ENCODE measurements around the gene CHD3. TPM values are rescaled to one million over a fixed set of nuclear protein-coding genes. Genes with fewer than 3 reads are reported as not detected.

CHD3 gene
- total RNA-seq, result 84.8 TPM
- polyA plus RNA-seq, result 109 TPM

- no peaks in the 10 kb centered on the region for H3K4me1 ChIP-seq (ENCODE audit: insufficient read depth)
- DNase-seq (ENCODE audit: extremely low spot score), result peak; percentile 68
- WGBS, result 26% methylated on average over 18 of the region's 18 CpGs
Measured at GRCh38 chr17:7888184-7888920, at the start of gene CHD3. CHD3 (plus strand) TSS chr17:7888789; CDS start chr17:7889001, 212 bp downstream.

GRCh38 chr17:7839190-7839875 is 49.3 kb upstream of the CHD3 start:
- Histone ChIP-seq H3K36me3 (ENCODE audit: insufficient read depth) (no peaks in the 10 kb centered on the region), H3K4me3 (ENCODE audit: low read depth, low read length) (no peak overlapping the region), H3K4me1 (ENCODE audit: insufficient read depth) (peaks cover 4% of the 10 kb centered on the region), H3K27ac (ENCODE audit: low read depth) (no peak overlapping the region)
- DNase-seq (ENCODE audit: extremely low spot score), result no peak
- 58% methylated on average over 6 of the region's 6 CpGs for WGBS

More at GRCh38 chr17:7888184-7888920, at the start of gene CHD3:
- H3K27ac ChIP-seq (ENCODE audit: low read depth), result peak within 1 kb of the TSS; percentile 83
- H3K4me3 ChIP-seq (ENCODE audit: low read depth, low read length), result peak within 1 kb of the TSS; percentile 21
- peaks cover 3% of the 10 kb centered on the region for H3K36me3 ChIP-seq (ENCODE audit: insufficient read depth)

- WGBS, result 40% methylated on average over 2 of the region's 2 CpGs
- Histone ChIP-seq H3K4me3 (ENCODE audit: low read depth, low read length) (no peak overlapping the region), H3K4me1 (ENCODE audit: insufficient read depth) (peaks cover 4% of the 10 kb centered on the region), H3K36me3 (ENCODE audit: insufficient read depth) (no peaks in the 10 kb centered on the region), H3K27ac (ENCODE audit: low read depth) (no peak overlapping the region)
- no peak for DNase-seq (ENCODE audit: extremely low spot score)
Measured at GRCh38 chr17:7839876-7840261, 48.7 kb upstream of the CHD3 start.

GRCh38 chr17:7840441-7840840 is 48.1 kb upstream of the CHD3 start:
- no peak for DNase-seq (ENCODE audit: extremely low spot score)
- Histone ChIP-seq H3K27ac (ENCODE audit: low read depth) (no peak overlapping the region), H3K4me1 (ENCODE audit: insufficient read depth) (peaks cover 4% of the 10 kb centered on the region), H3K36me3 (ENCODE audit: insufficient read depth) (no peaks in the 10 kb centered on the region), H3K4me3 (ENCODE audit: low read depth, low read length) (no peak overlapping the region)
- 49% methylated on average over 1 of the region's 1 CpG for WGBS

GRCh38 chr17:7840875-7841274 is 47.7 kb upstream of the CHD3 start:
- no peak overlapping the region for H3K4me3 ChIP-seq (ENCODE audit: low read depth, low read length)
- no peak for DNase-seq (ENCODE audit: extremely low spot score)
- 60% methylated on average over 1 of the region's 1 CpG for WGBS
- H3K27ac ChIP-seq (ENCODE audit: low read depth), result peak overlapping the region; percentile 31
- no peaks in the 10 kb centered on the region for H3K36me3 ChIP-seq (ENCODE audit: insufficient read depth)
- peaks cover 4% of the 10 kb centered on the region for H3K4me1 ChIP-seq (ENCODE audit: insufficient read depth)

- peaks cover 4% of the 10 kb centered on the region for H3K4me1 ChIP-seq (ENCODE audit: insufficient read depth)
- no peaks in the 10 kb centered on the region for H3K36me3 ChIP-seq (ENCODE audit: insufficient read depth)
- peak overlapping the region; percentile 98 for H3K27ac ChIP-seq (ENCODE audit: low read depth)
- DNase-seq (ENCODE audit: extremely low spot score), result no peak
- WGBS, result 4% methylated on average over 34 of the region's 34 CpGs
- H3K4me3 ChIP-seq (ENCODE audit: low read depth, low read length), result peak overlapping the region; percentile 56
Measured at GRCh38 chr17:7841396-7841914, 47.1 kb upstream of the CHD3 start.

GRCh38 chr17:7841915-7842379 is 46.6 kb upstream of the CHD3 start:
- Histone ChIP-seq H3K4me3 (ENCODE audit: low read depth, low read length) (peak overlapping the region; percentile 56), H3K36me3 (ENCODE audit: insufficient read depth) (no peaks in the 10 kb centered on the region), H3K27ac (ENCODE audit: low read depth) (peak overlapping the region; percentile 98), H3K4me1 (ENCODE audit: insufficient read depth) (peaks cover 2% of the 10 kb centered on the region)
- WGBS, result under 1% methylated on average over 46 of the region's 46 CpGs
- DNase-seq (ENCODE audit: extremely low spot score), result no peak

- Histone ChIP-seq H3K27ac (ENCODE audit: low read depth) (peak overlapping the region; percentile 98), H3K4me3 (ENCODE audit: low read depth, low read length) (peak overlapping the region; percentile 56), H3K4me1 (ENCODE audit: insufficient read depth) (no peaks in the 10 kb centered on the region), H3K36me3 (ENCODE audit: insufficient read depth) (no peaks in the 10 kb centered on the region)
- no peak for DNase-seq (ENCODE audit: extremely low spot score)
- WGBS, result under 1% methylated on average over 47 of the region's 47 CpGs
Measured at GRCh38 chr17:7842380-7843256, 46.0 kb upstream of the CHD3 start.

- DNase-seq (ENCODE audit: extremely low spot score), result no peak
- Histone ChIP-seq H3K4me1 (ENCODE audit: insufficient read depth) (no peaks in the 10 kb centered on the region), H3K36me3 (ENCODE audit: insufficient read depth) (no peaks in the 10 kb centered on the region), H3K27ac (ENCODE audit: low read depth) (peak overlapping the region; percentile 98), H3K4me3 (ENCODE audit: low read depth, low read length) (peak overlapping the region; percentile 56)
- under 1% methylated on average over 17 of the region's 17 CpGs for WGBS
Measured at GRCh38 chr17:7843257-7843535, 45.4 kb upstream of the CHD3 start.

- WGBS, result under 1% methylated on average over 61 of the region's 61 CpGs
- Histone ChIP-seq H3K36me3 (ENCODE audit: insufficient read depth) (no peaks in the 10 kb centered on the region), H3K27ac (ENCODE audit: low read depth) (peak overlapping the region; percentile 98), H3K4me1 (ENCODE audit: insufficient read depth) (no peaks in the 10 kb centered on the region), H3K4me3 (ENCODE audit: low read depth, low read length) (peak overlapping the region; percentile 56)
- DNase-seq (ENCODE audit: extremely low spot score), result no peak
Measured at GRCh38 chr17:7843536-7844291, 44.9 kb upstream of the CHD3 start.

- peak; percentile 91 for DNase-seq (ENCODE audit: extremely low spot score)
- Histone ChIP-seq H3K4me1 (ENCODE audit: insufficient read depth) (no peaks in the 10 kb centered on the region), H3K27ac (ENCODE audit: low read depth) (peak overlapping the region; percentile 77), H3K36me3 (ENCODE audit: insufficient read depth) (no peaks in the 10 kb centered on the region), H3K4me3 (ENCODE audit: low read depth, low read length) (peak overlapping the region; percentile 56)
- WGBS, result under 1% methylated on average over 71 of the region's 71 CpGs
Measured at GRCh38 chr17:7844292-7845154, 44.1 kb upstream of the CHD3 start.

- no peaks in the 10 kb centered on the region for H3K36me3 ChIP-seq (ENCODE audit: insufficient read depth)
- no peaks in the 10 kb centered on the region for H3K4me1 ChIP-seq (ENCODE audit: insufficient read depth)
Measured at GRCh38 chr17:7845359-7846062, 43.1 kb upstream of the CHD3 start.

More at GRCh38 chr17:7845359-7846062, 43.1 kb upstream of the CHD3 start:
- peak overlapping the region; percentile 56 for H3K4me3 ChIP-seq (ENCODE audit: low read depth, low read length)
- WGBS, result 76% methylated on average over 15 of the region's 15 CpGs
- peak overlapping the region; percentile 34 for H3K27ac ChIP-seq (ENCODE audit: low read depth)
- no peak for DNase-seq (ENCODE audit: extremely low spot score)

All from urinary bladder (tissue), 4 donors.